ENCODE measurements around the gene PROSER3.

GRCh38 chr19:35775046-35775297 lies 17.0 kb downstream of the PROSER3 start:
- TF ChIP-seq CTCF (conservative IDR thresholded peaks at IDR 0.05 in 1 of 2, IDR thresholded peaks at IDR 0.05 in 1 of 2; ENCODE audit: low read depth in 1 of 2, low read length in 2 of 2): no peak
- no peak for TF ChIP-seq EZH2 (IDR thresholded peaks at IDR 0.05; ENCODE audit: low read length, missing control alignments)
